Measurements from ENCODE around the gene AGTRAP.

AGTRAP gene

GRCh38 chr1:11736746-11737639 lies 1.1 kb downstream of the AGTRAP start:
- DNase-seq, result peak; percentile 64

- no peak for DNase-seq
Observed at GRCh38 chr1:11738096-11738495, 2.2 kb downstream of the AGTRAP start.

- no peak for DNase-seq
Observed at GRCh38 chr1:11738783-11739182, 2.8 kb downstream of the AGTRAP start.

GRCh38 chr1:11740258-11741192 lies 4.6 kb downstream of the AGTRAP start:
- DNase-seq, result peak; percentile 23

GRCh38 chr1:11741482-11741881 lies 5.5 kb downstream of the AGTRAP start:
- no peak for DNase-seq

- no peak for DNase-seq
Observed at GRCh38 chr1:11741919-11742558, 6.1 kb downstream of the AGTRAP start.

- no peak for DNase-seq
Observed at GRCh38 chr1:11744287-11744686, 8.4 kb downstream of the AGTRAP start.

GRCh38 chr1:11746092-11746491 lies 10.2 kb downstream of the AGTRAP start:
- DNase-seq, result no peak

- DNase-seq, result no peak
Observed at GRCh38 chr1:11746795-11747487, 11.0 kb downstream of the AGTRAP start.

- DNase-seq, result no peak
Observed at GRCh38 chr1:11748294-11749202, 12.6 kb downstream of the AGTRAP start.

GRCh38 chr1:11749203-11749689 lies 13.3 kb downstream of the AGTRAP start:
- DNase-seq, result peak; percentile 76

- no peak for DNase-seq
Observed at GRCh38 chr1:11749996-11750395, 14.1 kb downstream of the AGTRAP start.

GRCh38 chr1:11751087-11751486 lies 15.2 kb downstream of the AGTRAP start:
- DNase-seq, result no peak

- no peak for DNase-seq
Observed at GRCh38 chr1:11752359-11753088, 16.6 kb downstream of the AGTRAP start.

- DNase-seq, result no peak
Observed at GRCh38 chr1:11753555-11754208, 17.7 kb downstream of the AGTRAP start.

GRCh38 chr1:11757047-11757446 lies 21.1 kb downstream of the AGTRAP start:
- no peak for DNase-seq

- no peak for DNase-seq
Observed at GRCh38 chr1:11759791-11760190, 23.9 kb downstream of the AGTRAP start.

- DNase-seq, result no peak
Observed at GRCh38 chr1:11761285-11761684, 25.3 kb downstream of the AGTRAP start.

- DNase-seq, result peak; percentile 55
Observed at GRCh38 chr1:11761988-11762406, 26.1 kb downstream of the AGTRAP start, which contains the start of gene C1orf167. C1orf167 (plus strand) TSS chr1:11762193; CDS start chr1:11764401, 2,208 bp downstream.

- no peak for DNase-seq
Observed at GRCh38 chr1:11764115-11764514, 28.2 kb downstream of the AGTRAP start.
